LNCaP clone FGC (cell line): ENCODE measurements around the gene ZNHIT3.
"Not testable (repeated sequence)": the region's sequence is repeated elsewhere in the genome, so short reads cannot be mapped to it uniquely, and the experiment has no call there.

Experiments
- DNase-seq: peaks from one replicate; pipeline ENCODE4 v3.0.0-alpha.2; 2011; ENCODE audit warnings: low read depth
- H3K4me3 ChIP-seq: 2 replicates; pipeline ENCODE4 v1.5.1; 2011; ENCODE audit warnings: mild to moderate bottlenecking, low read depth, low read length, control low read depth
- TF ChIP-seq, protein P1 (sequence below): IDR thresholded peaks from 2 replicates; pipeline ENCODE4 v1.5.1; 2012; ENCODE audit warnings: mild to moderate bottlenecking; ENCODE audit not compliant: control insufficient read depth, insufficient read depth; ENCODE audit errors: extremely low read depth

The ZNHIT3 gene

DNA sequence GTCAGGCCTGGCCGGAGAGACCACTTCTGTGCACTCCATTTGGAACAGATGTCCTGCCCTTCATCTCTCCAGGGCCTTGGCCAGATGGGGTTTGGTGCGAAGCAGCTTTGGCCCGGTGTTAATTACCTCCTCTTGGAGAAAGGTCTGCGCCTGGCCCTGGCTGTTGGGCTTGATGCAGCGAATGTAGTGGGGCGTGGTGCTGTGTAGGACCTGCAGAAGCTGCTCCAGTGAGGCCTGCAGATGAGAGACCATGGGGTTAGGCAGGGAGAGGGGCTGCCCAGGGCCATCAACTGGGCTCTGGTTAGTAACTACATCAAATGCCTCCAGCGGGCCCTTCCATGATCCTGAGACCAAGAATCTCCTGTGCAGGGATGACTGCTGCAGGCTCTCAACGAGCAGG lies 18.7 kb downstream of the ZNHIT3 start:
- TF ChIP-seq, protein P1, sequence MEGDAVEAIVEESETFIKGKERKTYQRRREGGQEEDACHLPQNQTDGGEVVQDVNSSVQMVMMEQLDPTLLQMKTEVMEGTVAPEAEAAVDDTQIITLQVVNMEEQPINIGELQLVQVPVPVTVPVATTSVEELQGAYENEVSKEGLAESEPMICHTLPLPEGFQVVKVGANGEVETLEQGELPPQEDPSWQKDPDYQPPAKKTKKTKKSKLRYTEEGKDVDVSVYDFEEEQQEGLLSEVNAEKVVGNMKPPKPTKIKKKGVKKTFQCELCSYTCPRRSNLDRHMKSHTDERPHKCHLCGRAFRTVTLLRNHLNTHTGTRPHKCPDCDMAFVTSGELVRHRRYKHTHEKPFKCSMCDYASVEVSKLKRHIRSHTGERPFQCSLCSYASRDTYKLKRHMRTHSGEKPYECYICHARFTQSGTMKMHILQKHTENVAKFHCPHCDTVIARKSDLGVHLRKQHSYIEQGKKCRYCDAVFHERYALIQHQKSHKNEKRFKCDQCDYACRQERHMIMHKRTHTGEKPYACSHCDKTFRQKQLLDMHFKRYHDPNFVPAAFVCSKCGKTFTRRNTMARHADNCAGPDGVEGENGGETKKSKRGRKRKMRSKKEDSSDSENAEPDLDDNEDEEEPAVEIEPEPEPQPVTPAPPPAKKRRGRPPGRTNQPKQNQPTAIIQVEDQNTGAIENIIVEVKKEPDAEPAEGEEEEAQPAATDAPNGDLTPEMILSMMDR, result no peak
- no peak overlapping the region for H3K4me3 ChIP-seq
- DNase-seq, result no peak

DNA sequence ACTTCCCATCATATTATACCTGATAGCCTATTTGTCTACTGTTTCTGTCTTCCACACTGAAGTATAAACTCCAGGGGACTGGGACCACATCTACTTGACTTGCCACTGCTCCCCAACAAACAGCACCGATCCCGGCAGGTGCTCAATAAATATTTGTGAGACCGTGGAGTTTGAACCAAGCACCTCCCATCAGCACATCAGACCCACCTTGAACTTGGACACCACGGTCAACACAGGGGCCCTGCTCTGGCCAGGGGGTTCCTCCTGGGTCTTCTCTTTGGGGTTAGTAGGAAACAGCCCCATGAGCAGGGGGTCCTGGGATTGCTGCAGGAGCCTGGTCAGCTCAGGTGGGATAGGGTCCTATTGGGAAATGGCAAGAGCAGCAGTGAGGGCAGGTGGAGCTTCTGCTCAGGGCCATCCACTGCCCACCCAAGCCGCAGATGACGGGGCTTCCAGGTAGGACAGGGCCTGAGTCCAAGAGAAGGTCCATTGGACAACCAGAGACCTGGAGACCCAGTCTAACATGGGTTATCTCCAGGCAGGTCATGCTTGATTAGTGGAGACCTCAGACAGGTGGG lies 19.9 kb downstream of the ZNHIT3 start:
- H3K4me3 ChIP-seq, result no peak overlapping the region
- TF ChIP-seq, protein P1, result no peak
- DNase-seq, result no peak

DNA sequence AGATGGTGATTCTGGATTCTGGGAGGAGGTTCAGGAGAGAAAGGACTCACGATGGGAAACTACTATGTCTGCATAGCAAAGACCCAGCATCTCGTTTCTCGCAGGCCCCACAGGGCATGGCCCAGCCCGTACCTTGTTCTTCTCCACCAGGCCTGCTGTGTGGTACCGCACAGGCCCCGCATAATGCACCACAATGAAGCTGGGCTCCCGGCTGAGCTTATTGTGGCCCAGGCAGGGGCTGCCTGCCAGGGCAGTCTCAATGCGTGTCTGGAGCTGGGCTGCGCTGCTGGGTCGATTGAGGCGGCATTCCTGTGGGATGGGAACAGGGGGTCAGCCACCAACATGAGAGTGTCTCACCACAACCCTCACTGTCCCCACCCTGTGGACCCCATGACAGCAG lies 20.4 kb downstream of the ZNHIT3 start:
- no peak for DNase-seq
- H3K4me3 ChIP-seq, result no peak overlapping the region
- TF ChIP-seq, protein P1, result no peak

DNA sequence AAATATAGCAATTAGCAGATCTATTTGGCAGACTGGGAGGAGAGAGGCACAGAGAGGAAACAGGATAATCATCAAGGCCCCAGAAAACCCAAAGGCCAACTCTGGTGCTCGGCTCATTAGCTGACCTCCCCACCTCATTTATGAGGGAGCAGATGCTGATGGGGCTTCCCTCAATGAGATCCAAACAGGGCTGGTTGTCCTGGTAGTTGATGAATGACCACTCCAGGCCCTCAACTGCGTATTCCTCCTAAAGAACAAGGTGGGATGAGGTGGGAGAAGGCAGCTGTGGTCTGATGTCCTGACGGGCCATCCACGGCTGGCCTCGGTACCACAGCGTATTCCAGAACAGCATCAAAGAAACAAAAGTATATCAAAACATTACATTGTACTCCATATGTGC lies 20.8 kb downstream of the ZNHIT3 start:
- TF ChIP-seq, protein P1, result no peak
- H3K4me3 ChIP-seq, result no peak overlapping the region
- DNase-seq, result no peak

DNA sequence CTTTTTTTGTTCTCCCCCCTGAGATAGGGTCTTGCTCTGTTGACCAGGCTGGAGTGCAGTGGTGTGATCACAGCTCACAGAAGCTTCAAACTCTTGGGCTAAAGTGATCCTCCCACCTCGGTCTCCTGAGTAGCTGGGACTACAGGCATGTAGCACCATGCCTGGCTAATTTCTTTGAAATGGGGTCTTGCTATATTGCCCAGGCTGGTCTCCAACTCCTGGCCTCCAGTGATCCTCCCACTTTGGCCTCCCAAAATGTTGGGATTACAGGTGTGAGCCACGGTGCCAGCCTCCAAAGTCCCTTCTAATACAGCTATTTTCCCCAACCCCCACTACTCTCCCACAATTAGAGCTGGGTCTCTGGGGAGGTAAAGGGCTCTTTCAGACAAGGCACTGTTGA lies 22.0 kb downstream of the ZNHIT3 start:
- DNase-seq, H3K4me3 ChIP-seq: not testable (repeated sequence)

DNA sequence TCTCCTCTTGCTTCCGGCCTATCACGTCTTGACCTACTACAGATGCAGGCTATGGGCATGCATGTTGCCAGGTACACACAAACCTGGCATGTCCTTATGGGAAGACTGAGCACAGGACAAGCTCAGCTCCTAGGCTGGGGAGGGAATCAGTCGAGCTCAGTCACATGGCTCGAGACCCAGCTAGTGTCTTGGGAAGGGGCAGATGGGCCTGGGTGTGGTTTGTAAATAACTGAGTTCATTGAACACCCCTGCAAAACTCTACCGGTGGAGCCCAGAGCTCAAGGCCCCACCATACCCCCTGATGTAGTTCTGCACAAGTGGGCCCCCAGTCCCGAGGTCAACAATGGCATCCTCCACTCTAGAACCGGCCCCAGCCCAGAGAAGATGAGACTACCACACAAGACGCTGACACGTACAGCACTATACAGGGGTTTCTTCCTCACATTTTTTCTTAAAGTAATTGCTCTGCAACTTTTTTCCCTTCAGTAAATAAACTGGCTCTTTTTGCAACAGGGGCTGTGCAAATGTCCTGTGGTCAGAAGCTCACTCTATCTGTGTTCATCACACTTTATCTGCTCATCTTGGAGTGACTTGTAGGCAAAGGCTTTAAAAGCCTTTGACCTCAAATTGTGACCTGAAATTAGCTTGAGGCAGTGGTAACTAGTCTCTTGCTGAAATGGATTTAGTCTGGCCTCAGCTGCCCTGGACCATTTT lies 22.9 kb downstream of the ZNHIT3 start:
- no peak for DNase-seq
- no peak overlapping the region for H3K4me3 ChIP-seq
- TF ChIP-seq, protein P1, result no peak

DNA sequence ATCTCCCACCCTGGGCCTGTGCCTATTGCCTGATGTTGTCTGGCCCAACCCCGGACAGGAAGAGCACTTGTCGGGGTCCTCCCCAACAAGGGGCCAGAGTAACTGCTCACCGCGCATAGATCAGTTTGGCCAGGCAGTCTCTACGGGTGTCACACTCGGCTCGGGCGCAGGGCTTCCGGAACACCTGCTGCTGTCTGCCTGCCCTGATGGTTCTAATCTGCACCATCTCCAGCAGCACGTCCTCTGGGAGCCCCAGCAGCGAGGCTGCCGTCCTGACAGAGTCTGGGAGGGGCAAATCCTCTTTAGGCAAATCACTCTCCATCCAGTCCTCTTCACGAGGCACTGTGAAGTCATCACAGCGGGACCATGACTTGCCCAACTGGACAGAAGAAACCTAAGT lies 24.2 kb downstream of the ZNHIT3 start:
- no peak for DNase-seq
- TF ChIP-seq, protein P1, result no peak
- H3K4me3 ChIP-seq, result no peak overlapping the region
